T1000 (cell line): ENCODE results near the gene JAKMIP1.

Source experiments
- DNase-seq: peaks from one replicate; lab custom pipeline; 2025; ENCODE audit warnings: mixed read lengths; lab: John Stamatoyannopoulos, UW

The JAKMIP1 gene

GRCh38 chr4:6119507-6120020 is 80.8 kb downstream of the JAKMIP1 start:
- no peak for DNase-seq

GRCh38 chr4:6118201-6118600 is 82.1 kb downstream of the JAKMIP1 start:
- DNase-seq = no peak

GRCh38 chr4:6116696-6117285 is 83.6 kb downstream of the JAKMIP1 start:
- DNase-seq = no peak

DNA sequence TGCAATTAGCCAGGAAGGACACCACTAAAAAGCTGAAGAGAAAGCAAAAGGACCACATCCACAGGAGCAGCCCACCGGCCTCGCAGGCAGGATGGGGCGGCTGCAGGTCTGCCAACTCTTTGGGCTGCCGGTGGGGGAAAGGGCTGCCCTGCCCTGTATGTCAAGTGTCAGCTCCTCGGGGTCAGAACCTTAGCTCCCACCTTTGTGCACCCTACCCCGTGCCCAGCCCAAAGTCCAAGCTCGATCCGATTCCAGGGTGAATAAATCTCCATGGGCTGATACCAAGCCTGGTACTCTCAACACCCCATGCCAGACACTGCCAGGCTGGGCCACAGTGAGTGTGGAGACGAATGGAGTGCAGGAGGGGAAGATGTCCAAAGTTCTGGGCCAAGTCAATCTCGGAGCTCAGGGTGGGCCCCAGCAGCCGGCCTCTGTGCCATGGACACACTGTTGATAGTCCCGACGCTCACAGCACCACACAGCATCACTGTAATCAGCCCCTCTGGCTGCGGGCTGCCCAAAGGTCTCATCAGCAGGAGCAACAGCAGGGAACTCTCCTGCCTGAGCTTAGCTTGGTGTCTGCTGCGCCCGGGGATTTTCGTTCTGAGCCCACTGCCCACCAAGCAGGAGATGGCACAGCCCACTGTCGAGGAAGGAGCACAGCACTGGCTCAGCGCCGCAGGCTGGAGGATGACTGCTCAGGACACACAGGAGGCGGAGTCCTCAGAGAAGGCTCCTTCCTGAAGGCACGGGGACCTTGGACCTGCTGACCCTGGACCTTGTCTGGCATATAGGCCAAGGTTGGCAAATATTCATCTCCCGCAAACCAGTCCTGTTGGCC is 84.4 kb downstream of the JAKMIP1 start:
- DNase-seq = no peak

DNA sequence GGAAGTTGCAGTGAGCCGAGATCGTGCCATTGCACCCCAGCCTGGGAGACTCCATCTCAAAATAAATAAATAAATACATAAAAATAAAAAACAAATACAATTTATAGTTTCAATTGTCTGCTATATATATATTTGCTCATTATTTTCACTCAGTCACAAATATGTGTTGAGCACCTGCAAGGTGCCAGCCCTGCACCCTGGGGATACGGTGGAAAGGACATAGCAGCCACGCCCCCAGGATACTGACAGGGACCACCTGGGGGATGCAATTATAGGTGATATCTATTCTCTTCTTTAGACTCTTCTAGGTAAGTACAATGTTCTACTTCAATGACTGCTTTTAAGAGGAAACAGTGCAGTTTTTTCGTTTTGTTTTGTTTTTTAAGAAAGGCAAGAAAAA is 85.0 kb downstream of the JAKMIP1 start:
- DNase-seq = no peak

- DNase-seq = no peak
These were observed 85.7 kb downstream of the JAKMIP1 start for GRCh38 chr4:6114601-6115000.

GRCh38 chr4:6114181-6114580 is 86.2 kb downstream of the JAKMIP1 start:
- DNase-seq = no peak

GRCh38 chr4:6113641-6114040 is 86.7 kb downstream of the JAKMIP1 start:
- DNase-seq = no peak

DNA sequence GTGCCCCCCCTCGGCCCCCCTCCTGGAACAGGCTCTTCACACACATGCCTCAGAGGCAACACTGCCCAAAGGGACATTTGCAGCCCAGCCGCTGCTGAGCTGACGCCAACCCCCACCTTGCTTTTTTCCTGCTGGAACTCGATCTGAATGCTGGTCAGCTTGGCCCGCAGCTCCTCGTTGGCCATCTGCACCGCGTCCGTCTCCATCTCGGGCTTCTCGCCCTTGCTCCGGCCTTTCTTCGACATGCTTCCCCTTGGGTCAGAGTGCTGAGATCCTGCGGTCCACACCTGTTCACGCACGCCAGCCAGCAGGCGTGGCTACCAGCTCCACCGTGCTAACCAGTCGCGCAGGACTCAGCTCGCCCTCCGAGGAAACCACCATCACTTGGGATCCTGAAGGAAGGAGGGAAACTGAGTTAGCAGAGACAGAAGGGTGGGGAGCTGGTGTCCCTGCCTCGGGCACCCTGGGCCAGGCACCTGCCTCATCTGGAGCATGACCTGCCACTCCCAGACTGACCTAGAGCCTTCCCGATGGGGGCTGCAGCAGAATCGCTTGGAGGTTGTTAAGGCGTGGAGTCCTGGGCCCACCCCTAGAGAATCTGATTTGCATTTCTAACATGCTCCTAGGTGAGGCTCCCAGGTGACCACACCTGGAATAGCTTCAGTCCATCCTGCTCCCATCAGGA is 87.6 kb downstream of the JAKMIP1 start:
- no peak for DNase-seq

GRCh38 chr4:6111354-6111960 is 88.9 kb downstream of the JAKMIP1 start:
- DNase-seq = no peak

DNA sequence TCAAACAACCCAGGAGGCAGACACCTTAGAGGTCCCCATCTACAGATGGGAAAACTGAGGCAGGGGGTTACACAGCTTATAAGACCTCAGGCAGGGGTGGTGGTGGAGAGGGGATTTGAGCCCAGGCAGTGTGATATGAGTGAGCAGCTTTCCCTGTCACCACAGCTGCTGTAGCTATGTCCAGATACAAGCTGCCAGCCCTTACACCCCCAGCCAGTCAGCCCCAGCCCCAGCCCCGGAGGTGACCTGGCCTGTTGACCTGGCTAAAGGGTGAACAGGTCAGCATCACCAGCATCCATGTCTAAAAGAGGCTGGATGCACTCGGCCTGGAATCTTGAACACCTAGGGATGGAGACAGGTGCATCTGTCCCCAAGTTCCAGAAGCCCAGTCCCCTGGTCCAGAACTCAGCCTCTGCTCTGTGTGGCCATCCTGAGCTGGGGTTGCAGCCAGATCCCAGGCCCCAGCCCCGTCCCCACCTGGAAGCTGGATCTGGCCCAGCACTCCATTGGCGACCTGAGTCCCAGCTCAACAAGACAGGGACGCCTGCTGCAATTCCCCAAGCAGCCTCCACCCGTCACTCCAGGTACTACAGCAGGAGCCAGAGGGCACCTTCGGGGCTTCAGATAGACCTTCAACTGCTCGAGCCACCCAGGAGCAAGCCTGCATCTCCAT is 89.5 kb downstream of the JAKMIP1 start:
- no peak for DNase-seq

DNA sequence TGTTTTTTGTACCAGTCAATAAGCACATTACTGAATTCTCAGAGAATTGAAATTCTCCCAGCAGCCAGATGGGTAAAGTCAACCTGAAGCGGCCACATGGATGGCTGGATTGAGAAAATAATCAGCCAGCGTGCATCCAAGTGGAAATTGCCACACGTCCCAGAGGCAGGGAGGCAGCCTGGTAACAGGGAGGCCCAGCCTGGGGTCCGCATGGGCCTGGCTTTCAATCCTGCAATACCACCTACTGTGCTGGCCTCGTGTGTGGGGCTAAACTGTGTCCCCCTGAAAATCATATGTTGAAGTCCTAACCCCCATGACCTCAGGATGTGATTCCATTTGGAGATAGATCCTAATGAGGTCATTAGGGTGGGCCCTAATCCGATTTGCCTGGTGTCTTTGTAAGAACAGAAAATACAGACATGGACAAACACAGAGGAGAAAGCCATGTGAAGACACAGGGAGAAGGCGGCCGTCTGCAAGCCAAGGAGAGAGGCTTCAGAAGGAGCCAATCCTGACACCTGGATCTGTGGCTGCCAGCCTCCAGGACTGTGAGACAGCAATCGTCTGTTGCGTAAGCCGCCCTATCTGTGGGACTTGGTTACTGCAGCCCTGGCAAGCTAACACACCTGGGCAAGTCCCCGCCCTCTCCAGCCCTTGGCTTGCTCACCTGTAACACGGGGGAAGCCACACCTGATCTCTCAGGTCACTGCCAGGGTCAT is 90.3 kb downstream of the JAKMIP1 start:
- no peak for DNase-seq

DNA sequence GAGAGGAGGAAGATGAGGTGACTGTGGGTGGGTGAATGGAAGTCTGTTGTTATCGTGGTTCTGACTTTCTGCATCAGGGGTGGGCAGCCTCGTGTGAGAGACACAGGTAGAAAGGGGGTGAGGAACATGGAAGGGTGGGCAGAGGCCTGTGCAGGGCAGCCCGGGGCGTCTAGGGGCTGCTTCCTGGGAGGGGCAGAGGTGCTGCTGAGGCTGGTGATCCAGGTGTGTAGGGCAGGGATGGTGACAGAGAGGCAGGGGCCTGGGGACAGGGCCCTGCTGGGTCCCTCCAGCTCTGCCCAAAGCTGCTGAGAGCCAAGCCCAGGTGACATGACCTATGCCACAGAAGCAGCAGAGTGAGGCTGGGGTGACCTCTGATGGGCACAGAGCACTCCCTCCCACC is 92.5 kb downstream of the JAKMIP1 start:
- no peak for DNase-seq

DNA sequence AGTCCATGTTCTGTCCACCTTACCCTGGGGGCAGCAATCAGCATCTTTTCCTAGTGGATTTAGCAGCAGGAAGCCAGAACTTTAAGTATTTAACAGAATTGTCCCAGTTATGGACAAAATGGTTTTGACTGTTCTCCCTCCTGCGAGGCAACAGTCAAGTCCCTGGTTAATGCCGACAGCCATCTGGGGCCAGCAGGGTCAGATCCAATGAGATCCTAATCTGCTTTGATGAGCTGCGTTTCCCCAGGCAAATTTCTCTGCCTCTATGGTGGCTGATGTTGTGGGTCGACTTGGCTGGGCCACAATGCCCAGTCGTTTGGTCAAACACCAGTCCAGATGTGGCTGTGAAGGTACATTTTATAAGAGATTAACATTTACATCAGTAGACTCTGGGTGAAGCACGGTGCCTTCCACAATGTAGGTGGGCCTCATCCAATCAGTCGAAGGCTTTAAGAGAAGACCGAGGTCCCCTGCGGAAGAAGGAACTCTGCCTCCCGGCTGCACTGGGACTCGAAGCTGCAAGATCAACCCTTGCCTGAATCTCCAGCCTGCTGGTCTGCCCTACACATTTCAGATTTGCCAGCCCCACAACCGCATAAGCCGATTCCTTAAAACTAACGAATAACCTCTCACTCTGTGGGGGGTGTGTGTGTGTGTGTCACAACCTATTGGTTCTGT is 93.1 kb downstream of the JAKMIP1 start:
- no peak for DNase-seq

DNA sequence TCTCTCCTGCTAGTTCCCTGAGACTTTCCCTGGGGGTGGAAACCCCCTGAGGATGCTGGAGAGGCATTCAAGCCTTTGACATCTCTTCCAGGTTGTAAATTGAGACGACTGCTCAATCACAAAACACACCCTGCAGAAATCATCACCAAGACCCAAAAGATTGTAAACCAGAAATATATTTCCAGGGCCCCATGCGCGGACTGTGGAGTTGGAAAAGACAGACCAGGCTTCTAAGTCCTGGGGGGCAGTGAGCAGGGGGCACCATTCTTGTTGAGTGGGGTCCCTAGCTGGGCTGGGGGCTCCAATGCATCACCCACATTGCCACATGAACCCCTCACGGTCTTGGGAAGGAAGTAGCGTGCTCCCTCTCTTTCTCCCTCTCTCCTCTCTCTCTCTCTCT is 94.2 kb downstream of the JAKMIP1 start:
- DNase-seq = no peak

DNA sequence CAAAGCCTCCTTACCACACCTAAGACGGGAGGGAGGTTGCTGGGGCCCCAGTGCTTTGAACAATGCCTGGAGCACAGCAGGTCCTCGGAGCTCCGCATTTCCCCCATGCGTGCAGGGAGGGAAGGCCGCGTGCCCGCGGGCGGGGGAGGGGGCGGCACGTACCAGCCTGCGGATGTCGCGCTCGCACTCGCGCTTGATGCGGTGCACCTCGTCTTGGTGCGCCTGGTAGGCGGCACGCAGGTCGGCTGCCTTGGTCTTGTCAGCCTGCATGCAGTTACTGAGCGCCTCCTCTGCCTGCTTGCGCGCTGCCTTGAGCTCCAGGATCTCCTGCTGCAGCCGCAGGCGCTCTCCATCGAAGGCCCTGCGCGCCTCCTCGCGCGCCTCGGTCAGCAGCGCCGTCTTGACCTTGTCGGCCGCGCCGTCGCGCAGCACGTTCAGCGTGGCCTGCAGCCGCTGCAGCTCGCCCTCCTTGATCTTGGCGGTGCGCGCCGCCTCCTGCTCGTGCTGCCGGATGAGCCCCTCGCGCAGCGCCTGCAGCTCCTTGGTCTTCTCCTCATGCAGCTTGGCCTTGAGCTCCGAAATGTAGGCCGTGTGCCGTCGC is 94.9 kb downstream of the JAKMIP1 start:
- no peak for DNase-seq

DNA sequence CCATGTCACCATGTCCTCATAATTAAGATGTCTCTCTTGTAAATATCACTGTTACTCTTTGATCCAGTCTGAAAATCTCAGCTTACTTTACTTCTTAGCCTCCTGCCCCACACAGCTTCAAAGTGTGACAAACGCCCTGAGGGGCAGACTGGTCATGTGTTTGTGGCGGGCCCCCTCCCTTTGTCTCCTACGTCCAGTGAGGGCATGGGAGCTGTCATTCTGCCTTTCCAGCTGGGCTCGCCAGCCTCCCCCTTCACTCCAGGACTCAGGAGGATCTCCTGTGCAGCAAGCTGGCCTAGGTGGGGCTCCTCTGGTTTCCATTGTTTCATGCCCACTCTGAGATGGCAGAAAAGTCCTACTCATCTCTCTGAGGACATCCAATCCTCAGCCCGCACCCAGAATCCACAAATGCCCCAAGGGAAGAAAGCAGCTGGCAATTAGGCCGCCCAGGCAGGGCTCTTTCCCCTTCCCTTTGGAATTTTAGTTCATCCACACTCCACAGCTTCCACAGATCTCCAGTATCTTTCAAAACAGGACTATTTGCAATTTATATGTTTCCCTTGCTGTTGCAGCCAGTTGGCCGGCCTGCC is 95.7 kb downstream of the JAKMIP1 start:
- DNase-seq = no peak

DNA sequence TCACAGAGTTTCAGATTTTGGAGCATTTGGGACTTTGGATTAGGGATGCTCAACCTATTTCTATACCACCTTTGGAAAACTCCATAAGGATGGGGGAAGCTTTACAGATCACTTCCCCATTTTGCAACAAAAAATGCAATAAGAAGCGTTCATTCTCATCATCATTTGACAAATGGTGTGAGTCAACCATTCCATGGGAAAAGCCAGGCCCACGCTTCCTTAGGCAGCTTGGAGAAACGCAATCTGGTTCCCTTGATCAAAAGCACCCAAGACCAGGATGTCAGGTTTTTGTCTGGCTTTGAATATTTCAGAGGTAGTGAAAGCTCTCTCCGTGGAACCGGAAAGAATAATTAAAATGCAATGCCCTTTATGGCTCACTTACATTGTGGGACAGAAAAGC is 102.8 kb downstream of the JAKMIP1 start:
- DNase-seq = no peak

- no peak for DNase-seq
These were observed 104.5 kb downstream of the JAKMIP1 start for GRCh38 chr4:6095897-6096296.
